GM19467 (cell line): ENCODE data around the gene ERVW-1.
"Not testable (repeated sequence)": the region's sequence is repeated elsewhere in the genome, so short reads cannot be mapped to it uniquely, and the experiment has no call there.

Source experiments
- ATAC-seq: cut with Tn5 transposase; IDR thresholded peaks from one replicate; pipeline ENCODE4 v1.9.1; 2021; ENCODE audit warnings: mild to moderate bottlenecking, moderate library complexity; ENCODE audit not compliant: unreplicated experiment

The ERVW-1 gene

GRCh38 chr7:92475261-92475770 is 2.4 kb downstream of the ERVW-1 start:
- not testable (repeated sequence) for ATAC-seq

GRCh38 chr7:92473989-92474388 is 3.8 kb downstream of the ERVW-1 start:
- not testable (repeated sequence) for ATAC-seq

GRCh38 chr7:92468589-92468988 is 9.2 kb downstream of the ERVW-1 start:
- ATAC-seq = not testable (repeated sequence)

GRCh38 chr7:92466682-92467081 is 11.1 kb downstream of the ERVW-1 start:
- no peak for ATAC-seq

GRCh38 chr7:92464515-92464914 is 13.2 kb downstream of the ERVW-1 start:
- no peak for ATAC-seq

GRCh38 chr7:92462560-92462959 is 15.2 kb downstream of the ERVW-1 start:
- ATAC-seq = no peak

GRCh38 chr7:92461027-92462003 is 16.4 kb downstream of the ERVW-1 start:
- ATAC-seq = no peak

GRCh38 chr7:92460510-92460909 is 17.2 kb downstream of the ERVW-1 start:
- no peak for ATAC-seq

GRCh38 chr7:92460109-92460508 is 17.6 kb downstream of the ERVW-1 start:
- ATAC-seq = no peak

- ATAC-seq = no peak
Measured at GRCh38 chr7:92456236-92456635, 21.5 kb downstream of the ERVW-1 start.

- ATAC-seq = no peak
Measured at GRCh38 chr7:92451645-92452044, 26.1 kb downstream of the ERVW-1 start.

GRCh38 chr7:92448205-92448747 is 29.5 kb downstream of the ERVW-1 start:
- ATAC-seq = peak; percentile 37

GRCh38 chr7:92447345-92448204 is 30.2 kb downstream of the ERVW-1 start, which contains the start of gene GATAD1:
Gene GATAD1, plus strand, starts transcription at chr7:92447482. Its CDS starts 248 bp downstream, at chr7:92447730.
- peak; percentile 91 for ATAC-seq

GRCh38 chr7:92446869-92447344 is 30.8 kb downstream of the ERVW-1 start:
- no peak for ATAC-seq

GRCh38 chr7:92442720-92443119 is 35.0 kb downstream of the ERVW-1 start:
- not testable (repeated sequence) for ATAC-seq

GRCh38 chr7:92437956-92438491 is 39.7 kb downstream of the ERVW-1 start:
- no peak for ATAC-seq

- ATAC-seq = no peak
Measured at GRCh38 chr7:92436612-92437445, 40.9 kb downstream of the ERVW-1 start.

- ATAC-seq = no peak
Measured at GRCh38 chr7:92435542-92435941, 42.2 kb downstream of the ERVW-1 start.

GRCh38 chr7:92433019-92433418 is 44.7 kb downstream of the ERVW-1 start:
- no peak for ATAC-seq
